Chondrocyte (in vitro differentiated cells): ENCODE measurements around the gene SMIM45.

Experiments used
- DNase-seq: peaks from one replicate; pipeline ENCODE4 v3.0.0; 2021; ENCODE audit warnings: mixed read lengths, low spot score
- H3K27ac Mint-ChIP-seq: one replicate; pipeline ENCODE4 v1.8.0; 2021; ENCODE audit warnings: mild to moderate bottlenecking, moderate library complexity, mixed read lengths; ENCODE audit not compliant: unreplicated experiment
- H3K27me3 Mint-ChIP-seq: 2 replicates; pipeline ENCODE4 v1.8.0; 2021; ENCODE audit warnings: low read depth, mixed read lengths
- H3K36me3 Mint-ChIP-seq: 2 replicates; pipeline ENCODE4 v1.8.0; 2021; ENCODE audit warnings: low read depth, mixed read lengths
- H3K4me1 Mint-ChIP-seq: 2 replicates; pipeline ENCODE4 v1.8.0; 2021; ENCODE audit warnings: low read depth, mild to moderate bottlenecking, mixed read lengths
- H3K4me3 Mint-ChIP-seq: one replicate; pipeline ENCODE4 v1.8.0; 2021; ENCODE audit warnings: mild to moderate bottlenecking, moderate library complexity, mixed read lengths; ENCODE audit not compliant: unreplicated experiment
- H3K9me3 Mint-ChIP-seq: 2 replicates; pipeline ENCODE4 v1.8.0; 2021; ENCODE audit warnings: low read depth, mixed read lengths
- CTCF ChIP-seq: fragments of 200-600 bp; sonication (generic); IDR thresholded peaks from 2 replicates; pipeline ENCODE4 v1.5.0; 2021; ENCODE audit warnings: antibody characterized with exemption, mild to moderate bottlenecking, moderate library complexity

SMIM45 gene

GRCh38 chr22:41976070-41976901, 24.3 kb downstream of the SMIM45 start:
- H3K4me1 Mint-ChIP-seq = peaks cover 4% of the 10 kb centered on the region
- H3K9me3 Mint-ChIP-seq = no peaks in the 10 kb centered on the region
- DNase-seq = no peak
- peak overlapping the region; percentile 57 for H3K4me3 Mint-ChIP-seq
- H3K27me3 Mint-ChIP-seq = peaks cover 38% of the 10 kb centered on the region
- TF ChIP-seq CTCF = no peak
- H3K27ac Mint-ChIP-seq = no peak overlapping the region
- peaks cover 2% of the 10 kb centered on the region for H3K36me3 Mint-ChIP-seq

GRCh38 chr22:41976961-41977566, 25.1 kb downstream of the SMIM45 start:
- H3K4me1 Mint-ChIP-seq = peaks cover 4% of the 10 kb centered on the region
- peak overlapping the region; percentile 38 for H3K4me3 Mint-ChIP-seq
- TF ChIP-seq CTCF = peak; percentile 13
- DNase-seq = no peak
- H3K27ac Mint-ChIP-seq = no peak overlapping the region
- no peaks in the 10 kb centered on the region for H3K9me3 Mint-ChIP-seq
- H3K36me3 Mint-ChIP-seq = peaks cover 2% of the 10 kb centered on the region
- peaks cover 37% of the 10 kb centered on the region for H3K27me3 Mint-ChIP-seq

- Mint-ChIP-seq H3K4me3 (no peak overlapping the region), H3K27ac (no peak overlapping the region), H3K9me3 (no peaks in the 10 kb centered on the region), H3K27me3 (peaks cover 33% of the 10 kb centered on the region), H3K4me1 (peaks cover 4% of the 10 kb centered on the region), H3K36me3 (no peaks in the 10 kb centered on the region)
- no peak for DNase-seq
- TF ChIP-seq CTCF = no peak
Measured at GRCh38 chr22:41978732-41979131, 26.8 kb downstream of the SMIM45 start.

- DNase-seq = no peak
- Mint-ChIP-seq H3K27me3 (peaks cover 32% of the 10 kb centered on the region), H3K4me3 (no peak overlapping the region), H3K4me1 (peaks cover 4% of the 10 kb centered on the region), H3K27ac (no peak overlapping the region), H3K9me3 (no peaks in the 10 kb centered on the region), H3K36me3 (no peaks in the 10 kb centered on the region)
- no peak for TF ChIP-seq CTCF
Measured at GRCh38 chr22:41979423-41980250, 27.7 kb downstream of the SMIM45 start.

GRCh38 chr22:41982865-41983264, 30.9 kb downstream of the SMIM45 start:
- Mint-ChIP-seq H3K36me3 (no peaks in the 10 kb centered on the region), H3K9me3 (no peaks in the 10 kb centered on the region), H3K4me3 (no peak overlapping the region), H3K4me1 (no peaks in the 10 kb centered on the region), H3K27ac (no peak overlapping the region), H3K27me3 (peaks cover 10% of the 10 kb centered on the region)
- no peak for DNase-seq
- TF ChIP-seq CTCF = no peak
